GM10248 (cell line): ENCODE results near the gene PROCR.

Experiments used
- CTCF ChIA-PET: fragments of 300-600 bp; sonication (Branson Sonifier 250); formaldehyde crosslinking; extraction: SDS; loops from one replicate; lab custom pipeline; 2021; ENCODE audit warnings: antibody characterized with exemption; lab: Yijun Ruan, JAX
- POLR2A ChIA-PET: fragments of 350-650 bp; sonication (Branson Sonifier 250); formaldehyde crosslinking; extraction: SDS; loops from one replicate; lab custom pipeline; 2020; ENCODE audit warnings: antibody characterized with exemption; lab: Yijun Ruan, JAX
- DNase-seq: peaks from one replicate; pipeline ENCODE4 v3.0.0; 2012; ENCODE audit errors: extremely low spot score
- TF ChIP-seq, protein P1 (sequence below): IDR thresholded peaks from 2 replicates; pipeline ENCODE4 v1.5.1; 2012; ENCODE audit warnings: mild to moderate bottlenecking, low read depth; ENCODE audit errors: extremely low read depth, missing control alignments, control extremely low read depth

The PROCR gene

DNA sequence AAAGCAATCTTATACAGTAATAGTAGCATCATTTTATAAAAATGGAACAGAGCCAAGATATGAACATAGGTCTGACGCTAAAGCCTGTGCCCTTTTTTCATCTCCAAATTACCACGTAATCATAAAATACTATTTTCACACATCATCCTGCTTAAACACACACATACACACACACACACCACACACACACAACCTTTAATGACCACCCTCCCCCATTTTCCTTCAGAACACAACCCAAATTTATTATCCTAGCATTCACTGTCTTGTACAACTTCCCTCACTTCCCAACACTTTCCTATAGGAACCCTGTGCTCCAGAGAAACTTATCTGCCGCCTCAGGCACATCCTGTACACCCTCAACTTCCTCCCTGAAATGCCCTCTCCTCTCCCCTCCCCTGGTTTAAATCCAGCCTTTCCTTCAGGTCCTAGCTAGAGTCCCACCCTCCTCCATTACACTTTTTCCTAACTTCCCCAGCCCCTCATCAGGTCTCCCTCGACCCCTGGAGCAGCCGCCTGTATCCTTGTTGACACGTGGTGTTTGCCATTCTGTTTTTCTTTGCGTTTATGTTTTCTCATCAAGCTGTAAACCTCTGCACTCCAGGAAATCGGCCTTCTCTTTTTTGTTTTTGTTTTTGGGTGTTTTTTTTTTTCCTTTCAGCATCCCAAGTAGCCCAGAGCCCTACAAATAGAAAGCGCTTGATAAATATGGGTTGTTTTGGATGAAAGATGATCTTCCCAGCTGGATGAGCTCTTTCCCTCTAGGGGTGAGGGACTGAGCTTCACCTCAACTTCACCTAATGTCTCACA lies 53.6 kb downstream of the PROCR start:
- CTCF ChIA-PET = no interaction called here
- no peak for DNase-seq
- TF ChIP-seq, protein P1, sequence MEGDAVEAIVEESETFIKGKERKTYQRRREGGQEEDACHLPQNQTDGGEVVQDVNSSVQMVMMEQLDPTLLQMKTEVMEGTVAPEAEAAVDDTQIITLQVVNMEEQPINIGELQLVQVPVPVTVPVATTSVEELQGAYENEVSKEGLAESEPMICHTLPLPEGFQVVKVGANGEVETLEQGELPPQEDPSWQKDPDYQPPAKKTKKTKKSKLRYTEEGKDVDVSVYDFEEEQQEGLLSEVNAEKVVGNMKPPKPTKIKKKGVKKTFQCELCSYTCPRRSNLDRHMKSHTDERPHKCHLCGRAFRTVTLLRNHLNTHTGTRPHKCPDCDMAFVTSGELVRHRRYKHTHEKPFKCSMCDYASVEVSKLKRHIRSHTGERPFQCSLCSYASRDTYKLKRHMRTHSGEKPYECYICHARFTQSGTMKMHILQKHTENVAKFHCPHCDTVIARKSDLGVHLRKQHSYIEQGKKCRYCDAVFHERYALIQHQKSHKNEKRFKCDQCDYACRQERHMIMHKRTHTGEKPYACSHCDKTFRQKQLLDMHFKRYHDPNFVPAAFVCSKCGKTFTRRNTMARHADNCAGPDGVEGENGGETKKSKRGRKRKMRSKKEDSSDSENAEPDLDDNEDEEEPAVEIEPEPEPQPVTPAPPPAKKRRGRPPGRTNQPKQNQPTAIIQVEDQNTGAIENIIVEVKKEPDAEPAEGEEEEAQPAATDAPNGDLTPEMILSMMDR = no peak
- POLR2A ChIA-PET = no interaction called here

DNA sequence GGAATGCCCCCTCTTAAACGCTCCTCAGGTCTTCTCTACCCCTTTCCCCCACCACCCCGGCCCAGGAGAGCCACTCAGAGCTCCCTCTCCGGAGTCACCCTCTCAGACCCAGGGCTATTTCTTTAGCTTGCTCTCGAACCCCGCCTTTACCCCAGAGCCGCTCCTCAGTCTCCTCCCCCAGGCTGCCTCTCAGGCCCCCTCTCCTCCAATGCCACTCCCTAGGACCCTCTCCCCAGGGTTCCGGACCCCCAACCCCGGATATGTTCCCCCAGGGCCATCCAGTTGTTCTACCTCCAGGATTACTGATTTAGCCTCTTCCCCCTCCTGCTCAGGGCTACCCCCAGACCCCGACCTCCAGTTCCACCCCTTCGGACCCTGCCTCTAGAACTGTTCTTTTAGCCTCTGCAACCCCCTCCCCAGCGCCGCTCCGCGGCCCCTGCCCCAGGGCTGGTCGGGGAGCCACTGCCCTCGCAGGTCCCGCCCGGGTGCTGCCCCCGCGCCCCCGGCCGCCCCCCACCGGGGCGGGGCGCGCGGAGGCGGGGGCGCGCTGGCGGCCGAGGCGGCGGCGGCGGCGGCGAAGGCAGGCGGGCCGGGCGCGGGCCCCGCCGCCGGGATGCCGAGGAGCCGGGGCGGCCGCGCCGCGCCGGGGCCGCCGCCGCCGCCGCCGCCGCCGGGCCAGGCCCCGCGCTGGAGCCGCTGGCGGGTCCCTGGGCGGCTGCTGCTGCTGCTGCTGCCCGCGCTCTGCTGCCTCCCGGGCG lies 54.4 kb downstream of the PROCR start, which contains the start of gene MMP24:
Gene MMP24 (plus strand): TSS at position 565 of the 758 bp plus-strand sequence. CDS start 49 bp downstream, at position 614.
- DNase-seq = no peak
- POLR2A ChIA-PET = no interaction called here
- CTCF ChIA-PET = no interaction called here
- TF ChIP-seq, protein P1 = no peak
